Type B pancreatic cell (in vitro differentiated cells): ENCODE measurements around the gene SHISA6. TPM values are rescaled to one million over a fixed set of nuclear protein-coding genes. Genes with fewer than 3 reads are reported as not detected.

Experiments used
- DNase-seq: peaks from one replicate; pipeline ENCODE4 v3.0.0; 2021; ENCODE audit warnings: mixed read lengths; ENCODE audit not compliant: unreplicated experiment; ENCODE audit errors: extremely low spot score
- H3K27ac Mint-ChIP-seq: 2 replicates; pipeline ENCODE4 v1.8.0; 2021; ENCODE audit warnings: mild to moderate bottlenecking, mixed read lengths
- H3K27me3 Mint-ChIP-seq: 2 replicates; pipeline ENCODE4 v1.8.0; 2021; ENCODE audit warnings: mixed read lengths
- H3K36me3 Mint-ChIP-seq: 2 replicates; pipeline ENCODE4 v1.8.0; 2021; ENCODE audit warnings: mixed read lengths
- H3K4me1 Mint-ChIP-seq: one replicate; pipeline ENCODE4 v1.8.0; 2021; ENCODE audit warnings: mixed read lengths; ENCODE audit not compliant: unreplicated experiment
- H3K4me3 Mint-ChIP-seq: 2 replicates; pipeline ENCODE4 v1.8.0; 2021; ENCODE audit warnings: mild to moderate bottlenecking, mixed read lengths
- H3K9me3 Mint-ChIP-seq: 2 replicates; pipeline ENCODE4 v1.8.0; 2021; ENCODE audit warnings: mixed read lengths
- total RNA-seq: library from RNA; stranded (reverse); gene quantifications from 2 replicates; pipeline ENCODE4 v1.2.1, GENCODE V29; 2021; ENCODE audit warnings: low replicate concordance
- TF ChIP-seq, protein P1 (sequence below): fragments of 200-600 bp; sonication (generic); conservative IDR thresholded peaks from 2 replicates; pipeline ENCODE4 v1.5.0; 2021; ENCODE audit warnings: antibody characterized with exemption, mild to moderate bottlenecking

SHISA6 gene
- total RNA-seq, 1 donor from 2014 or later = 5.0 TPM

DNA sequence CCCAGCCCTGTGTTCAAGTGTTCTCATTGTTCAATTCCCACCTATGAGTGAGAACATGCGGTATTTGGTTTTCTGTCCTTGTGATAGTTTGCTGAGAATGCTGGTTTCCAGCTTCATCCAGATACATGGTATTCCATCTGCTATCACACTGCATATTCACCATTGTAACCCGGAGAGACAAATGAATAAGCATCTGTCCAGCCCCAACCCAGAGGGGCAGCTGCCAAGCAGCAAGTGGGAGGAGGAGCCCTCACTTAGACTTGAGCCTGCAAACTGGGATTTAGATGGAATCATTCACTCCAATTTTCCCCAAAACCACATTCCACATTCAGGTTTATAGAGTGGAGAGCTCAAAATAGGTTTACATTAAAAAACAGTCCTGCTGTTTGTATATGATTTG, 41.6 kb downstream of the SHISA6 start:
- TF ChIP-seq, protein P1, sequence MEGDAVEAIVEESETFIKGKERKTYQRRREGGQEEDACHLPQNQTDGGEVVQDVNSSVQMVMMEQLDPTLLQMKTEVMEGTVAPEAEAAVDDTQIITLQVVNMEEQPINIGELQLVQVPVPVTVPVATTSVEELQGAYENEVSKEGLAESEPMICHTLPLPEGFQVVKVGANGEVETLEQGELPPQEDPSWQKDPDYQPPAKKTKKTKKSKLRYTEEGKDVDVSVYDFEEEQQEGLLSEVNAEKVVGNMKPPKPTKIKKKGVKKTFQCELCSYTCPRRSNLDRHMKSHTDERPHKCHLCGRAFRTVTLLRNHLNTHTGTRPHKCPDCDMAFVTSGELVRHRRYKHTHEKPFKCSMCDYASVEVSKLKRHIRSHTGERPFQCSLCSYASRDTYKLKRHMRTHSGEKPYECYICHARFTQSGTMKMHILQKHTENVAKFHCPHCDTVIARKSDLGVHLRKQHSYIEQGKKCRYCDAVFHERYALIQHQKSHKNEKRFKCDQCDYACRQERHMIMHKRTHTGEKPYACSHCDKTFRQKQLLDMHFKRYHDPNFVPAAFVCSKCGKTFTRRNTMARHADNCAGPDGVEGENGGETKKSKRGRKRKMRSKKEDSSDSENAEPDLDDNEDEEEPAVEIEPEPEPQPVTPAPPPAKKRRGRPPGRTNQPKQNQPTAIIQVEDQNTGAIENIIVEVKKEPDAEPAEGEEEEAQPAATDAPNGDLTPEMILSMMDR = no peak
- Mint-ChIP-seq H3K36me3 (peaks cover 4% of the 10 kb centered on the region), H3K4me1 (peaks cover 4% of the 10 kb centered on the region), H3K27me3 (no peaks in the 10 kb centered on the region), H3K27ac (no peak overlapping the region), H3K9me3 (peaks cover 4% of the 10 kb centered on the region), H3K4me3 (no peak overlapping the region)
- DNase-seq = no peak

DNA sequence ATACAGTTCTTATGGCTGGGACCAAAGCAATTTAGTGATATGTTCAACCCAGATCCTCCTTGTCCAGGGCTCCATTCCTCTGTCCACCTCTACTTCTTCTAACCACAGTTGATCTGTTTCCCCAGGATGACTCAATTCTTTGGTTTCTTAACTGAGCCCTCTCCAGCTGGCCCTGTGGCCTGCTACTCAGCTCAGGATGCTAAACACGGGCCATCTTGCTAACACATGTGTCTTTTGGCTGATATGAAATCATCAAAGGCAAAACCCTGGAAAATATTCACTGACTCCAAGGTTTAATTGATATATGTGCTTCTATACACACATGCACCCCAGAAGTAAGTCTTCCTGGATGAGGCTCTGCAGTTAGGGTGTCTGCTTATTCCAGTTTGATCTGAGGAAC, 43.8 kb downstream of the SHISA6 start:
- TF ChIP-seq, protein P1 = no peak
- peaks cover 4% of the 10 kb centered on the region for H3K36me3 Mint-ChIP-seq
- no peak overlapping the region for H3K27ac Mint-ChIP-seq
- H3K27me3 Mint-ChIP-seq = peaks cover 3% of the 10 kb centered on the region
- peaks cover 4% of the 10 kb centered on the region for H3K9me3 Mint-ChIP-seq
- H3K4me3 Mint-ChIP-seq = no peak overlapping the region
- H3K4me1 Mint-ChIP-seq = no peaks in the 10 kb centered on the region
- no peak for DNase-seq

DNA sequence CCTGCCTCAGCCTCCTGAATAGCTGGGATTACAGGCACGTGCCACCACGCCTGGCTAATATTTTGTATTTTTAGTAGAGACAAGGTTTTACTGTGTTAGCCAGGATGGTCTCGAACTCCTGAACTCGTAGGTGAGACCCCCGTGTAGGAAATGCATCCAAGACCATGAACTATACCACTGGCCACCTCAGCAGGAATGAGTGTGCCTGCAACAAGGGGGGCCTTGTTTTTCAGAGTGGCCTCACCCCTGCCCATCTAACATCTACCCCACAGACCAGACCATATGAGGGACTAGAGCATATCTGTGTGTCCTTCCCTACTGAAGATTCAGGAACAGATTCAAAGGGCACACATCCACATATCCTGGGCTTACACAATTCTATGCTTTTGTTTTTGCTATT, 44.9 kb downstream of the SHISA6 start:
- DNase-seq = no peak
- H3K4me1 Mint-ChIP-seq = no peaks in the 10 kb centered on the region
- H3K27ac Mint-ChIP-seq = no peak overlapping the region
- peaks cover 4% of the 10 kb centered on the region for H3K9me3 Mint-ChIP-seq
- TF ChIP-seq, protein P1 = no peak
- peaks cover 3% of the 10 kb centered on the region for H3K36me3 Mint-ChIP-seq
- H3K27me3 Mint-ChIP-seq = peaks cover 3% of the 10 kb centered on the region
- no peak overlapping the region for H3K4me3 Mint-ChIP-seq

DNA sequence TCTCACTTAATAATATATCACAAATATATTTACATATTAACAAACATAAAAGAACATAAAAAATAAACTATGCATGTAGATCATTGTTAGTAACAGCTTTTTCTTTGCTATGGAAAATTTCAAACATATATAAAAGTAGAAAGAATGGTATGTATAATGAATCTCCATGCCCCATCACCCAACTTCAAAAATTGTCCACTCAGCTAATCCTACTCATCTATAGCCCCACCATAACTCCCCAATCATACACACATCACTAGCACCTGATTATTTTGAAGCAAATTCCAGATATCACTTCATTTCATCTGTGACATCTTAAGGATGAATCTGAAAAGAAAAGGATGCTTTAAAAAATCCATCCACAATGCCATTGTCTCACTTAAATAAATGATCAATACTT, 46.8 kb downstream of the SHISA6 start:
- Mint-ChIP-seq H3K4me1 (no peaks in the 10 kb centered on the region), H3K27ac (no peak overlapping the region), H3K27me3 (peaks cover 3% of the 10 kb centered on the region), H3K9me3 (no peaks in the 10 kb centered on the region), H3K36me3 (no peaks in the 10 kb centered on the region), H3K4me3 (no peak overlapping the region)
- TF ChIP-seq, protein P1 = no peak
- DNase-seq = no peak

DNA sequence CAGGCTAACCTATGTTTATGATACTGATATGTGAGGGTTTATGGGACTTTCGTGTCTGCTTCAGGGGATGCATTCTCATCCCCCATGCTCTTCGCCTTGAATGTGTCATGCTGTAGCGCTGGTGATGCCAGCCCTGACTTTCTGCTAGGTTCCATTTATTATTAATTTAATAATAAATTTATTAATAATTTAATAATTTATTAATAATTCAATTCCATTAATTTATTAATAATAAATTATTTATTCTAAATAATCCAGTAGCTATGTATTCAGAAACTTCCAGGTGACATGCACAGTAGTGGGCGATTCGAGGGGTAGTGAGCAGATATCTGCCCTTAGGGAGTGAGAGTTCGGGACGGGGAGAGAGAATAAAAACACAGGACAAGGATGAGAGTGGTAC, 49.8 kb downstream of the SHISA6 start:
- DNase-seq = no peak

More for the DNA sequence above, 49.8 kb downstream of the SHISA6 start:
- TF ChIP-seq, protein P1 = no peak
- H3K4me3 Mint-ChIP-seq = no peak overlapping the region
- H3K9me3 Mint-ChIP-seq = no peaks in the 10 kb centered on the region
- peaks cover 5% of the 10 kb centered on the region for H3K27me3 Mint-ChIP-seq
- no peak overlapping the region for H3K27ac Mint-ChIP-seq
- no peaks in the 10 kb centered on the region for H3K4me1 Mint-ChIP-seq
- no peaks in the 10 kb centered on the region for H3K36me3 Mint-ChIP-seq
